Activated CD4-positive, alpha-beta T cell treated with anti-CD3 and anti-CD28 coated beads, Interleukin-2, amount 50 U/mL, for 16 hours (primary cell): Measurements from ENCODE around the gene BMP8A.
"Not testable (repeated sequence)": the region's sequence is repeated elsewhere in the genome, so short reads cannot be mapped to it uniquely, and the experiment has no call there.

Experiments used
- DNase-seq: peaks from one replicate; pipeline ENCODE4 v3.0.0-alpha.2; 2020

Gene BMP8A

DNA sequence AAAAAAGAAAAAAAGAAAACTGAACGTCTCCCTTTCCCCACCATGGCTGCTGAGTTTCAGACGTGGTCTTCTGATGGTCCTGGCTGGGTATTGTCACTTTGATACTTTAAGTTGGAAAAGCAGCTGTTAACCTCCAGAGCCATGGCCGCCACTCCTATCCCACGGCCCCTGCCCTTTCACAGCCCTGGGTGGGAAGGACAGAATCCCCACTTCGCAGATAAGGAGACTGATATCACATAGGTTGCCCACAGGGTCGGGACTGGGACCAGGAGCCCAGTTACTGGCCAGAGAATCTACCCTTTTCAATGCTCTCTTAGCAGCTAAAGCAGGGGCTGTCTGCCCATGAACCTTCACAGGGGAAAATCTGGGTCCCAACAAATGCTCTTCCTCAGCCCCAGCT is 16.8 kb downstream of the BMP8A start:
- DNase-seq, result no peak

DNA sequence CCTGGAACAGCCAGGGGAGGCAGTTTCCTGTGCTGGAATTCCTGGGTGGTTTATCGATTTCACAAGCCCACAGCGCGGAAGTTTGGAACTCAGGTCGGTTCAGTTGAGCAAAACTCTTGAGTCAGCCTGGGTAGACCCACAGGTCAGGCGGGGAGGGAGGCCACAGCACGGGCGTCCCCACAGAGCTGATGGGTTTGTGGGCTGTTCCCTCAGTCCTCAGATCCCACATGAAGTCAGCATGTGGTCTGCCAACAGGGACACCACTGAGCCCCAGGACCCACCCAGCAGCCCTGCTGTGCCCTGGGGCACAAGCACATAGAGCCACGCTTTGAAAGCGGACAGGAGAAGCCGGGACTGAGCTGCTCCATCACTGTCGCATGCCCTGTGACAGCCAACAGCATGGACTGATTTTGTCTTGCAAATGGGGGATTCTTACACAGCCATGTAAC is 17.4 kb downstream of the BMP8A start:
- DNase-seq, result no peak

DNA sequence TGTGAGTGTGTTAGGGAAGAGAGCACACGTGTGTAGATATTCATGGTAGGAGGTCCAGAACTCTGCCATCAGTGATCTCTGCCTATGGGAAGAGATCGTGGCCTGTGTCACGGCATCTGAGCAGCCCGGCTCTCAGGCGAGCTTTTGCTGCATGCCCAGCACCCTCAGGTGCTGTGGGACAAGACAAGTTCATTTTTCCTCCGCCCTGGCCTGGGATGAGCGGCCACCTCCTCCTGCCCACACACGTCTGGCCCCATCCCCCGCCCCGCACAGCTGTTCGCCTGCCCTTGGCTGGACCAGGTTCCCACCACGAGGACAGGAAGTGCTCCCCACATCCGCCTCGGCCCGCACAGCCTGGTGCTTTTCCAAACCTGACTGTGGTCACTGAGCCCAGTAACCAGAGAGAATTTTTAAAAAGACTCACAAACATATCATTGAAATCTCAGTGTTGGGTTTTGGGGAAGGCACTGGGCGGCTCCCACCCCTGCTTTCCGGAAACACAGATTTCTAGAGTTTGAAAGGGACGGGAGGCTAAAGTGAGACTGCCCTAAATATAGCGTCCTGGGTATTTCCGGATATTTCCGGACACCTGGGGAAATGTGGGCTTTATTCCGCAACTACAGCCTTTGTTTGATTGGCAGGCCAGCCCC is 18.0 kb downstream of the BMP8A start:
- peak; percentile 30 for DNase-seq

DNA sequence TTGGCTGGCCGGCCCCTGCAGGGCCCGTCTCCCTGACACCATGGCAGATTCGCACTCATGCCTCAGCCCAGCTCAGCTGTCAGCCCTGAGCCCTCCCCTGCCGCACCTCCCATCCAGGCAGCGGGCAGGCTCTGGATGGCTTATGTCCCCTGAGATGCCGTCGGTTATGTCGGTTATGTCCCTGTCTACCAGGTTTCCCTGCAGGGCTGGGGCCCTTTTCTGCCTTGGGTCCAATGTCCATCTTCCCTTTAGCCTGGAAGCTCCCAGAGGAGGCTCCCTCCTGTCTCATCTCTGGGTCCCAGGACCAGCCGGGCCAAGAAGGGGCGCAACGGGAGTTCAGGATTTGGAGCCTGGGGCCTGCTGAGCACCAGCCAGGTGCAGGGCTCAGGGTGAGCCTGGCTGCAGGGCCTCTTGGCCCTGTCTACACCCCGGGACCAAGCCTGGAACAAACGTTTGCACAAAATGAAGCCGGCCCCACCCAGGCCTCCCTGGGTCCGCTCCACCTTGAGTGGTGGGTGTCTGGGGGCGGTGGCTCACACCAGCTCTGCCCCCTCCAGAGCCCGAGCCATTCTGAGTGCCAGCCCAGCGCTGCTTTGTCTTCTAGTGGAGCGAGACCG is 19.2 kb downstream of the BMP8A start:
- DNase-seq, result not testable (repeated sequence)

DNA sequence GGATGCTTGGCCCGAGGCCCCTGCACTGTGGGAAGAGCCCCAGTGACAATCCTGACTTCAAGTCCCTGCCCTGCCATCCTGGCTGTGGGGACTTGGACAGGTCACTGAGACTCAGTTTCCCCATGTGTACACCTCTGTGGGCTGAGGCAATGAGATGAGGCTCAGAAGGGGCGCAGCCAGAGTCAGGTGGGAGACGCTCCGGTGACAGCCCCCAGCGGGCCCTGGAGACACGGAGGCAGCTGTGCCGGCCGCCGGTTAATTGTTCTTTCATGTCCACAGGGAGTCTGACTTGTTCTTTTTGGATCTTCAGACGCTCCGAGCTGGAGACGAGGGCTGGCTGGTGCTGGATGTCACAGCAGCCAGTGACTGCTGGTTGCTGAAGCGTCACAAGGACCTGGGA is 20.0 kb downstream of the BMP8A start:
- not testable (repeated sequence) for DNase-seq

DNA sequence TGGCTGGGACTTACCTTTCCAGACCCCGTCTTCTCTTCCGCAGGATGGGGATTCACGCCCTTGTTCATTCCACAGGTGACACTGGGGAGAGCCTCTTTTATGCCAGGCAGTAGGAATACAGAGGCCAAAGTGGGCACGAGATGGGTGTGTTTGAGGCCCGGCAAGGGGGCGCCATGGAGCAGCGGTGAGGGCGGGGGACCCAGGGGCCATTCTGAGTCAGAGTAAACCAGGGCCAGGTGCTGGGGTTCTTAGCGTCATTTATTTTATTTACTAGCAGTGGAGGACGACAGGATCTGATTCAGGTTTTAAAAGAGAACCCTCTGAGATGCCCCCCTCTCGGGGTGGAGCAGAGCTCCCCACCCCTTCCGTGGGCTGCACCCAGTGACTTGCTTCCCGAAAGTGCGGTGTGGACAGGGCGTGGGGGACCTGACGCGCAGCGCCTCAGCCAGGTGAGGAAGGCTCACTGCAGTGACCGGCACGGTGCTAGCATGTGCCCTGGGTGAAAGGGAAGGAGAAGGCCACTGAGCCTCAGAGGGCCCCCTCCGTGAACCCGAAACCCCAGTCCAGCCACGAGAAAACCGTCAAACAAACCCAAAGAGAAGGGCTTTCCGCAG is 20.9 kb downstream of the BMP8A start:
- DNase-seq, result not testable (repeated sequence)

DNA sequence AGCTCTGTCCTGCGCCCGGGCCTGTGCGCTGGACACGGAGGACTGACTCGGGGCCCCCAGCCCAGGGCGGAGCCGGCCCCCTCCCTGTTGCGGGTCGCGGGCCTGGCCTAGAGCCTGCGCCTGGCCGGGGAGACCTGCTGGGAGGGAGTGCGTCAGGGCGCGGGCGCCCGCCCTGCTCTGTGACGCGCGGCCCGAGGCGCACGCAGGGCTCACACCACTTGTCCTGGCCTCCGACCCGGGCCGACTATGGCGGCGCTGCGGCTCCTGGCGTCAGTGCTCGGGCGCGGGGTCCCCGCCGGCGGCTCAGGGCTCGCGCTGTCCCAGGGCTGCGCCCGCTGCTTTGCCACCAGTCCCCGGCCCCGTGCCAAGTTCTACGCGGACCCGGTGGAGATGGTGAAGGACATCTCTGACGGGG is 23.3 kb downstream of the BMP8A start:
- not testable (repeated sequence) for DNase-seq

DNA sequence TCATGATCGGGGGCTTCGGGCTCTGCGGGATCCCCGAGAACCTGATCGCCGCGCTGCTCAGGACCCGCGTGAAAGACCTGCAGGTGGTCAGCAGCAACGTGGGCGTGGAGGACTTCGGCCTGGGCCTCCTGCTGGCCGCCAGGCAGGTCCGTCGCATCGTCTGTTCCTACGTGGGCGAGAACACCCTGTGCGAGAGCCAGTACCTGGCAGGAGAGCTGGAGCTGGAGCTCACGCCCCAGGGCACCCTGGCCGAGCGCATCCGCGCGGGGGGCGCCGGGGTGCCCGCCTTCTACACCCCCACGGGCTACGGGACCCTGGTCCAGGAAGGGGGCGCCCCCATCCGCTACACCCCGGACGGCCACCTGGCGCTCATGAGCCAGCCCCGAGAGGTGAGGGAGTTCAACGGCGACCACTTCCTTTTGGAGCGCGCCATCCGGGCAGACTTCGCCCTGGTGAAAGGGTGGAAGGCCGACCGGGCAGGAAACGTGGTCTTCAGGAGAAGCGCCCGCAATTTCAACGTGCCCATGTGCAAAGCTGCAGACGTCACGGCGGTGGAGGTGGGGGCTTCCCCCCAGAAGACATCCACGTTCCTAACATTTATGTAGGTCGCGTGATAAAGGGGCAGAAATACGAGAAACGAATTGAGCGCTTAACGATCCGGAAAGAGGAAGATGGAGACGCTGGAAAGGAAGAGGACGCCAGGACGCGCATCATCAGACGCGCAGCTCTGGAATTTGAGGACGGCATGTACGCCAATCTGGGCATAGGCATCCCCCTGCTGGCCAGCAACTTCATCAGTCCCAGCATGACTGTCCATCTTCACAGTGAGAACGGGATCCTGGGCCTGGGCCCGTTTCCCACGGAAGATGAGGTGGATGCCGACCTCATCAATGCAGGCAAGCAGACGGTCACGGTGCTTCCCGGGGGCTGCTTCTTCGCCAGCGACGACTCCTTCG is 24.0 kb downstream of the BMP8A start:
- not testable (repeated sequence) for DNase-seq

DNA sequence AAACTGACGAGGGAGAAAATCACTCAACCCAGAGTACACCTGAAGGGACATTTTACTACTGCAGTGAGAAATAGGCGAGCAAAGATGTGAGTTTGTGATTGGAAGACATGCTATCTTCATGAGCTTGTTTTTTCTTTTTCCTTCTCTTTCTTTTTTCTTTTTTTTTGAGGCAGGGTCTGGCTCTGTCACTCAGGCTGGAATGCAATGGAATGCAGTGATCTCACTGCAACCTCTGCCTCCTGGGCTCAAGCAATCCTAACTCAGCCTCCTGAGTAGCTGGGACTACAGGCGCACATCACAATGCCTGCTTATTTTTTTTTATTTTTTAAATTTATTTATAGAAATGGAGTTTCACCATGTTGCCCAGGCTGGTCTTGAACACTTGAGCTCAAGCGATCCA is 25.4 kb downstream of the BMP8A start:
- DNase-seq, result not testable (repeated sequence)

DNA sequence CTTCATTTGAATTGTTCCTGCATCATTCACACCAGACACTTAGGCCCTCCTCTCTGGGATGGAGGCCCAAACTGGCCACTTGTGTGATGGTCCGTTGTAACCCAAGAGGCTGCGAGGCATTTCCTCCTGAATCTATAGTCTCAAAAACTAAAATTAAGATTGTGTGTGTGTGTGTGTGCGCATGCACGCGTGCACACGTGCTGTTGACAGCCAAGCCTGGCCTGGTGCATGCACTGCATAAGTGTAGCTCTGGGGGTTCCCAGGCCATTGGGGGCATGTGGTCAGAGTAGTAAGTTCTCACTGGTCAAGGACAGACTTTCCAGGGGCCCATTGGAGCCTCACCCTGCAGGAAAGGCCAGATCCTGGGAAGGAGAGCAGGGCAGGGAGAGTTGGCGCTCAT is 26.5 kb downstream of the BMP8A start:
- DNase-seq, result not testable (repeated sequence)

DNA sequence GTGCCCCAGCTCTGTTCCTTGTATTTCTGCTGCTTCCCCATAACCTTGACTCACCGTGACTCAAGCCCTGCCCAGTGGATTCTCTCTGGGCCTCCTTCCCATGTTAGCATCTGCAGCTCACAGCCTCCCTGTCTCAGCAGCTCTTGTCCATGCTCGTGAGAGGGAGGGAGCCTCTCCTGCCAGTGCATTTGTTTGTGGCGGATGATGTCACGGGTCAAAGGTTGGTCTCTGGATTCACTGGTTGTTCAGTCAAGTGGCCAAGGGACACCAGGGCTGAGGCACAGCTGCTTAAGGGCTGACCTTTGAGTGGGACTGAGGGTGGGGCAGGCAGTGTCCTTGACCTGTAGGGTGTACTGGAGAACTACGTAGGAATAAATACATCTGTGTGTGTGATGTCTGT is 27.9 kb downstream of the BMP8A start:
- DNase-seq, result not testable (repeated sequence)

DNA sequence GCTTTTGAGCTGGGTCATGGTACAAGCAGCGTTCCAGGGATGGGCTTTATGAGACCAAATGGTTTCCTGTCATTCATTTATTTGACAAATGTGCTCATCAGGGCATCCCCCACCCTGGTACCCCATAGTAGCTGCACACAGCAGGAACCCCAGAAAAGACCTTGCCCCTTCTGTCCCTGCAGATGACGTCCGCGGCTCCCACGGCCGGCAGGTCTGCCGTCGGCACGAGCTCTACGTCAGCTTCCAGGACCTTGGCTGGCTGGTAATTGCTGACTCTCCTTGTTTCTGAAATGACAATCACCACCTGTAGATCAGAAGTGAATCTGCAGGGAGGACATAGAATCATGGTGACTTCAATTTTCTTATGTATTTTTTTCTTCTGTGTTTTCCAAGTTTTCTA is 30.8 kb downstream of the BMP8A start:
- DNase-seq, result not testable (repeated sequence)

DNA sequence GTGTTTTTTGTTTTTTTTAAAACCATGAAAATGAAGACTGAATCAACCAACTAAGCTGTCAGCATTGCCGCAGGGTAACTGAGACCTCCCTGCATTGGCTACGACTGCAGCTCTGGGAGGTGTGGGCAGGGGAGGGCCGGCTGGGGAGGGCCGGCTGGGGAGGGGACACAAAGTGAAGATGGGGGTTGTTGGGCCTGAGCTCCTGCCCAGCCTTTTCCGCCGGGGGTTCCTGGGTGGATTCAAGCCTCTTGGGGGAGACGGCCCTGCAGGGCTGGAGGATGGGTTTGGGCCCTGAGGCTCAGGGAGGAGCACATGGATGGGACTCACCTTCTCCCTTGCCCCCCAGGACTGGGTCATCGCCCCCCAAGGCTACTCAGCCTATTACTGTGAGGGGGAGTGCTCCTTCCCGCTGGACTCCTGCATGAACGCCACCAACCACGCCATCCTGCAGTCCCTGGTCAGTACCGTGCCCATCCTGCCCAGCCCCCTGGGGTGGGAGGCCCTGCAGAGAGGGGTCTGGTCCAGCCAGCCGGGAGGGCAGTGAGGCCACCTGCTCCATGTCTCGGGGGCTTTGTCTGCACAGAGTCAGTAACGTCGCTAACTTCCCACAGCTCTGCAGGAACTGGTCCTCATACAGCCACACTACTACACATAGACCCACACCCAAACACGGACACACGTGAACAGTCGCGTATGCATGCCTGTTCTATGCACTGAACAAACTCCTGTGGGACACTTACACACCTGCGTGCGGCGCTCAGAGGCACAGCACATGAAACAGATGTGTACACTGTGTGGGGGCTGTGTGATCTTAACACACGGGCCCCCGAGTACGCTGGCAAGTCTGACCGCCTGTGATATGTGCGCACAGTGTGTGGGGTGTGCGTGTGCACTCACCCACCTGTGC is 31.5 kb downstream of the BMP8A start:
- DNase-seq, result no peak

DNA sequence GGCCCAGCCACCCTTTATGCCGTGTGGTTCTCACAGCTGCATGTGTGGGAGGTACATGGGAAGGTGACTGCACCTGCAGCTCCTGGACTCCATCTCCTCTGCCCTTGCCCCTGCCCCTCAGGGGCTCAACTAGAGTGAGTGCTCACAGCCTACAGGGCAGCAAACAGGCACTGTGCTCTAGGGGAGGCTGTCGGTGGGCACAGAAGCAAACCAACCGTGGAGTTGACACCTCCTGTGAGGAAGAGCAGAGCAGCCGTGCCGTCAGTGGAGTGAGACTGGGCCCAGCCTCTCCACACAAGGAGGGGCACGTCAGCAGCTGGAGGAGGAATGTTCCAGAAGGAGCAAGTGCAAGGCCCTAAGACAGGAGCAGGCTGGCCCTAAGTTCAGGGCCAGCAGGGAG is 32.7 kb downstream of the BMP8A start:
- DNase-seq, result no peak

DNA sequence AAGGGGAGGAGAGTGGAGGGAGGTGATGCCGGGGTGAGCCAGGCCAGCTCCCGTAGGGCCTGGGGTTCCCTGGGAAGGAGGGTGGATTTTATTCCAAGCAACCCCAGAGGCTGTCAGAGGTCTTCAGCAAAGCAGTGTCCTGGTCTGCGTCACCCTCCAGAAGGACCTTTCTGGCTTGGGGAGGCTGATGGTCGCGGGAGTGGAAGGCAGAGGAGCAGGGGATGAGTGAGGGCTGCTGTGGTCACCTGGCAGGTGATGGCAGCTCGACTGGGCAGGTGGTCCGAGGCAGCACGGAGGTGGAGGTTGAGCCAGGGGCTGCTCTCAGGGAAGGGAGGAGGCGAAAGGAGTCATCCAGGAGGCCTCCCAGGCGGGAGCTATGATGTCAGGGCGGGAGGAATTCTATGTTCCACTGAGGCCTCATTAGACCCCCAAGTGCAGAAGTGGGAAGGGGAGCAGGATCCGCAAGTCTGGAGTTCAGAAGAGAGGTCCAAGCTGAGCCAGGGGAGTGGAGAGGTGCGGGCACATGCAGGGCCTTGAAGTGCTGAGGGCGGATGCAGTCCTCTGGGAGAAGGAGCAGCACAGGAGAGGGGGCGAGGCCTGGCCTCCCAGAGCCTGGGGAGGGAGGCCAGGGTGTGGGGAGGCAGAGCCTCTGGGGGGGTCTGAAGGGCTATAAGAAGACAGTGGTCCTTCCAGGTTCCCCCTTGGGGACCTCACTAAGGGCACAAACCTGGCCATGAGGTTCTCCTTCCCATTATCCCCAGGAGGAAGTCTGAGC is 33.3 kb downstream of the BMP8A start:
- no peak for DNase-seq

DNA sequence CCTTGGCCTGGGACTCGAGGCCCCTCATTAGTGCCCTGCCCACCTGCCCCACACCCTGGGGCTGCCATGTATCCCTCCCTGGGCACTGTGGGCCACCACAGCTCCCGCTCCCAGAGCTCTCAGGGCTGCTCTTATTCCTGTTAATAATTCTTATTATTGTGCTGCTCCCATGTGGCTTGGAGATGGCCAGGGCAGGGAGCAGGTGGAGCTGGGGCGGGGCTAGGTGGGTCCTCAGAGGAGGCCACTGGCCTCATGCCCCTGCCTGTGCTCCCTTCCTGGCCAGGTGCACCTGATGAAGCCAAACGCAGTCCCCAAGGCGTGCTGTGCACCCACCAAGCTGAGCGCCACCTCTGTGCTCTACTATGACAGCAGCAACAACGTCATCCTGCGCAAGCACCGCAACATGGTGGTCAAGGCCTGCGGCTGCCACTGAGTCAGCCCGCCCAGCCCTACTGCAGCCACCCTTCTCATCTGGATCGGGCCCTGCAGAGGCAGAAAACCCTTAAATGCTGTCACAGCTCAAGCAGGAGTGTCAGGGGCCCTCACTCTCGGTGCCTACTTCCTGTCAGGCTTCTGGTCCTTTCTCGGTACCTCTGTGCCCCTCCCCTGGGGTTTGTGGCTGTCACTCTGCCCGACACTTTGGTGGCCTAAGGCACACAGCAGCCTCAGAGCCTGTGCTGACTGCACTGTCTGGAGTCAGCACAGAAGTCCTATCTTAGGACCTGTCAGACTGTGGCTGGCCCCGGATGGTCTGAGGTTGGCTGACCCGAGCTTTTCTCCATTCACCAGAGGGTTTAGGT is 34.1 kb downstream of the BMP8A start:
- peak; percentile 74 for DNase-seq

DNA sequence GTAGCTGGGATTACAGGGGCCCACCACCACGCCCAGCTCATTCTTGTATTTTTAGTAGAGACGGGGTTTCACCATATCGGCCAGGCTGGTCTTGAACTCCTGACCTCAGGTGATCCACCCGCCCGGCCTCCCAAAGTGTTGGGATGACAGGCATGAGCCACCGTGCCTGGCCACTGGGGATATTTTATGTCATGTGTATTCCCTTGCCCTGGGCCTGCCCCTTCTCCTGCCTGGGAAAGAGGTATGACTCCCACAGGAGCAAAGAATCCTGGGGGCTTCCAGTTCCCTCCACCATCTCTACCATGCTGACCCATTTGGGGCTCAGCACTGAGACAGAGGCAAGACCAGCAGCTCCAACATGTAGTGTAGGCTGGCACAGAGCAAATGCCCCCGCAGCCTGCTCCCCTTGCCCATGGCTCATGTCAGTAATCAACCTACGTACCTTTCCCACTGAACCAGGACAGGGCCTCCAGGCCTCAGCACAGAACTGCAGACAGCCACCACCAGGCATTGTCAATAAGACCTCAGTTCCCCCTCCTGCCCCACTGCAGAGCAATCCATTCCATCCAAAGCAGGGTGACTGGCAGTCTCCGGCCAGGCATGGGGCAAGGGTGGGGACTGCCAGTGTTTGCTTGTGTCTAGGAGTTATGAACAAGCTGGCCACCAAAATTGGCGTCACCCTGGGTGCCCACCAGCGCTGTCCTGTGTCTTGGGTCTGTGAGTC is 35.2 kb downstream of the BMP8A start:
- no peak for DNase-seq

DNA sequence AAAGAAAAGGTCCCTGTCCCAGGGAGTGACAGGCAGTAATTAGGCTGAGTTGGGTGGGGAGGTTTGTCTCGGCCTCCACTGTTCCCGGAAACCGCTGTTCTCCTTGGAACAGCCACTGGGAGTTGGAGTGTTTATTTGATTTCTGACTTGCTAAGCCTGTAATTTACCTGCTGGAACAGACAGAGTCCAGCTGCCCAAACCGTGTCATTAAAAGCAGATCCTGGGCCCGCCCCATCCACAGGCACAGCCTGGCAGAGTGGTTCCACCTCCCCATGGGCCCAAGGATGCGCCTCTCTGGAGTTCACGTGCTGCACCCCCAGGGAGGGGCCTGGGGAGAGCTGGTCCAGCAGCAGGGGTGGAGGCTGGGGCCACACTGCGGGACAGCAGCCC is 35.7 kb downstream of the BMP8A start:
- DNase-seq, result not testable (repeated sequence)

DNA sequence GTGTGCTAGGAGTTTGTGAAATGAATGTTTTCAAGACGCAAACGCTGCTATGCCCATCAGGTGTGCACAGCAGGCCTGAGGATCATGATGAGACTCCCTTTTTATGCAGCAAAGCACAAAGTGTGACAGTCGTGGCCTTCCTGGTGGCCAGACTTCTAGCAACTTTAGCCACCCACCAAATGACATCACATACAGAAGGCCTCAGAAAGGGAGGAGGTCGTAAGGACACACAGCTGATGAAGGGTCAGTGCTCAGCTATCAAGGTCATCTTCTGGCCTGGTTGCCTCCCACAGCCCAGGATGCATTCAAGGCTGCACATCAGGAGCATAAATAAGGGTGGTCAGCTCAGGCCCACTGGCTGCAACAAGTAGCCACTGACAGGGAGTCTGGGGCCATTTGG is 36.6 kb downstream of the BMP8A start:
- no peak for DNase-seq
